HepG2 (cell line): ENCODE data around the gene FEM1B. TPM values are rescaled to one million over a fixed set of nuclear protein-coding genes. Genes with fewer than 3 reads are reported as not detected.

ENCODE experiments used
- ATAC-seq: fragments of 200-7000 bp; cut with Tn5 transposase; 3 replicates; pipeline ENCODE4 v1.9.1; 2020; ENCODE audit warnings: mild to moderate bottlenecking, moderate library complexity
- BruUV-seq: library from RNA; stranded (reverse); fragments of 400-500 nt; replicated peaks from 2 replicates; lab custom pipeline; 2021; lab: Mats Ljungman, UMichigan
- CTCF ChIA-PET: fragments of 300-600 bp; formaldehyde crosslinking; extraction: SDS; loops from one replicate; lab custom pipeline; 2021; ENCODE audit warnings: low total read pairs, inconsistent platforms, low intra/inter-chr PET ratio; lab: Yijun Ruan, JAX
- POLR2A ChIA-PET: fragments of 350-600 bp; sonication (Branson Sonifier 250); formaldehyde crosslinking; loops from one replicate; lab custom pipeline; 2020; ENCODE audit warnings: antibody characterized with exemption, inconsistent platforms; lab: Yijun Ruan, JAX
- DNase-seq: peaks from one replicate; pipeline ENCODE4 v3.0.0-alpha.2; 2015; ENCODE audit warnings: low spot score
- FAIRE-seq: peaks from 3 replicates; lab custom pipeline; 2011; peaks lifted over from hg19 to GRCh38; lab: Jason Lieb, UNC
- H2AFZ ChIP-seq: one replicate; pipeline ENCODE4 v1.6.1; 2011; ENCODE audit warnings: low read length, inconsistent platforms
- H3K27ac ChIP-seq: fragments of 300-600 bp; 3 replicates; pipeline ENCODE4 v1.8.0; 2011; ENCODE audit warnings: mixed run types, mild to moderate bottlenecking, mixed read lengths, low read length, inconsistent platforms; ENCODE audit not compliant: insufficient read depth; ENCODE audit errors: extremely low read length
- H3K27me3 ChIP-seq, 2 experiments: fragments of 200-600 bp in 1 of 2; 2 replicates in 1 of 2; 3 replicates in 1 of 2; pipeline versions ENCODE4 v1.6.0 to v1.8.0; 2011; ENCODE audit warnings: low read length in 2 of 2, mild to moderate bottlenecking in 2 of 2, moderate library complexity in 2 of 2, inconsistent platforms in 1 of 2; ENCODE audit not compliant: insufficient read depth in 2 of 2, control insufficient read depth in 1 of 2
- H3K36me3 ChIP-seq, 2 experiments: fragments of 200-600 bp in 1 of 2; replicated peaks in 1 of 2; 2 replicates in 1 of 2; 3 replicates in 1 of 2; pipeline versions ENCODE4 v1.5.1 to v1.8.0; 2011; ENCODE audit warnings: low read length in 2 of 2, inconsistent platforms in 1 of 2; ENCODE audit not compliant: insufficient read depth in 2 of 2, control insufficient read depth in 1 of 2
- H3K4me1 ChIP-seq: 2 replicates; pipeline ENCODE4 v1.5.1; 2012; ENCODE audit warnings: low read length, inconsistent platforms; ENCODE audit not compliant: insufficient read depth
- H3K4me2 ChIP-seq: 2 replicates; pipeline ENCODE4 v1.6.0; 2011; ENCODE audit warnings: low read depth, low read length, inconsistent platforms
- H3K4me3 ChIP-seq, 3 experiments: fragments of 200-600 bp in 1 of 3; sonication (generic), shearing (Covaris generic) in 1 of 3; replicated peaks in 1 of 3; 2 replicates each; pipeline ENCODE4 v1.5.1; 2011 to 2016; ENCODE audit warnings: low read length in 3 of 3, inconsistent platforms in 2 of 3, low read depth in 2 of 3, mild to moderate bottlenecking in 2 of 3, control low read depth in 1 of 3, mixed read lengths in 1 of 3; ENCODE audit not compliant: insufficient read depth in 1 of 3
- H3K79me2 ChIP-seq: one replicate; pipeline ENCODE4 v1.6.1; 2011; ENCODE audit warnings: low read length, inconsistent platforms; ENCODE audit not compliant: insufficient read depth
- H3K9ac ChIP-seq: 2 replicates; pipeline ENCODE4 v1.6.0; 2011; ENCODE audit warnings: mild to moderate bottlenecking, low read depth, low read length, inconsistent platforms; ENCODE audit not compliant: insufficient read depth
- H3K9me3 ChIP-seq: 2 replicates; pipeline ENCODE4 v1.5.1; 2012; ENCODE audit warnings: mild to moderate bottlenecking, low read length
- H4K20me1 ChIP-seq: 2 replicates; pipeline ENCODE4 v1.6.0; 2011; ENCODE audit warnings: inconsistent platforms, mild to moderate bottlenecking, low read length, moderate library complexity; ENCODE audit not compliant: insufficient read depth
- BORCS8-MEF2B ChIP-seq: sonication (generic); formaldehyde crosslinking; IDR thresholded peaks from 2 replicates; pipeline ENCODE4 v1.8.0; 2022; ENCODE audit warnings: mild to moderate bottlenecking, missing genetic modification reagents
- KMT2A ChIP-seq: sonication (generic); formaldehyde crosslinking; IDR thresholded peaks from 2 replicates; pipeline ENCODE4 v1.4.0; 2020; ENCODE audit warnings: missing genetic modification reagents
- MXI1 ChIP-seq: IDR thresholded peaks from 3 replicates; pipeline ENCODE4 v1.6.1; 2012; ENCODE audit warnings: low read depth, low read length, inconsistent platforms, borderline replicate concordance
- NR2F6 ChIP-seq, 2 experiments: IDR thresholded peaks; 2 replicates each; pipeline ENCODE4 v1.6.1; 2016; ENCODE audit warnings: antibody characterized with exemption in 1 of 2, mild to moderate bottlenecking in 1 of 2
- NRL ChIP-seq: sonication (generic); formaldehyde crosslinking; IDR thresholded peaks from 2 replicates; pipeline ENCODE4 v1.5.0; 2020; ENCODE audit warnings: missing genetic modification reagents, mild to moderate bottlenecking, moderate library complexity, borderline replicate concordance
- SIX4 ChIP-seq: sonication (generic); formaldehyde crosslinking; IDR thresholded peaks from 2 replicates; pipeline ENCODE4 v1.4.0; 2020; ENCODE audit warnings: missing genetic modification reagents
- SOX5 ChIP-seq: IDR thresholded peaks from 2 replicates; pipeline ENCODE4 v1.6.1; 2016; ENCODE audit warnings: borderline replicate concordance
- ZBTB38 ChIP-seq: sonication (generic); formaldehyde crosslinking; IDR thresholded peaks from 2 replicates; pipeline ENCODE4 v1.5.1; 2020; ENCODE audit warnings: mild to moderate bottlenecking, missing genetic modification reagents
- ZNF224 ChIP-seq: sonication (generic); formaldehyde crosslinking; IDR thresholded peaks from 2 replicates; pipeline ENCODE4 v1.5.0; 2020; ENCODE audit warnings: mild to moderate bottlenecking, missing genetic modification reagents
- ZNF260 ChIP-seq: sonication (generic); formaldehyde crosslinking; IDR thresholded peaks from 2 replicates; pipeline ENCODE4 v1.4.0; 2020; ENCODE audit warnings: missing genetic modification reagents, low read depth, mild to moderate bottlenecking, borderline replicate concordance
- ZNF530 ChIP-seq: sonication (generic); formaldehyde crosslinking; IDR thresholded peaks from 2 replicates; pipeline ENCODE4 v1.5.0; 2020; ENCODE audit warnings: low read depth, mild to moderate bottlenecking, missing genetic modification reagents
- ZNF878 ChIP-seq: sonication (generic); formaldehyde crosslinking; IDR thresholded peaks from 2 replicates; pipeline ENCODE4 v1.8.1; 2023; ENCODE audit warnings: mild to moderate bottlenecking, missing genetic modification reagents, moderate library complexity
- WGBS: methylation state at CpG from one replicate; pipeline ENCODE4 v1.1.6; 2017; ENCODE audit warnings: low lambda C conversion rate; 5-methylcytosine and 5-hydroxymethylcytosine counted together
- in situ Hi-C: cut with HindIII; loops from 2 replicates; pipeline ENCODE4 v1.10.0; 2017; ENCODE audit warnings: low pct_unique_long_range_greater_than_20kb; ENCODE audit not compliant: extremely low pct_ligation_motif_present
- intact Hi-C: fragments of 100-400 bp; cut with micrococcal nuclease; formaldehyde crosslinking; loops from one replicate; pipeline ENCODE4 v1.10.0; 2022; ENCODE audit not compliant: unreplicated experiment
- polyA plus RNA-seq, 8 experiments: library from polyadenylated mRNA; depleted of rRNA in 3 of 8; stranded (reverse) in 7 of 8; unstranded in 1 of 8; fragments of >200 nt; fragmentation: Illumina TruSeq in 4 of 8; extraction: Trizol in 4 of 8; gene quantifications; 2 replicates each; pipeline versions ENCODE4 v1.2.1 to v1.2.3, GENCODE V29; 2011 to 2016; ENCODE audit warnings: low read depth in 4 of 8, missing spikeins in 1 of 8, mixed read lengths in 1 of 8; ENCODE audit not compliant: insufficient read depth in 1 of 8
- total RNA-seq, 5 experiments: library from RNA; depleted of rRNA; stranded (reverse); fragments of >200 nt; fragmentation: Illumina TruSeq; extraction: Trizol; gene quantifications; 2 replicates each; pipeline ENCODE4 v1.2.3, GENCODE V29; 2016; ENCODE audit warnings: low read depth in 1 of 5

FEM1B gene
- total and polyA plus RNA-seq, 2 of the 13 experiments (the other 11 are each of a cell fraction or from before 2014, with no cell fraction given), result 38.1 to 40.0 TPM

GRCh38 chr15:68310804-68311463, 33.4 kb downstream of the FEM1B start:
- Histone ChIP-seq H3K79me2 (no peaks in the 10 kb centered on the region), H4K20me1 (no peaks in the 10 kb centered on the region), H3K9ac (no peak overlapping the region), H3K4me1 (peaks cover 45% of the 10 kb centered on the region), H3K36me3 (no peaks in the 10 kb centered on the region), H3K9me3 (peaks cover 5% of the 10 kb centered on the region; the same call in 1 of the 2 replicates), H3K4me3 (peak overlapping the region in 1 of 3 experiments; percentile 10; a peak in 1 of 6 replicates), H3K27ac (no peak overlapping the region), H2AFZ (no peak overlapping the region), H3K27me3 (peaks cover 2 to 22% of the 10 kb centered on the region in 2 experiments), H3K4me2 (peak overlapping the region; percentile 60)
- WGBS, result 50% methylated on average over 21 of the region's 22 CpGs
- TF ChIP-seq ZNF224 (CRISPR knock-in tag) (no peak), BORCS8-MEF2B (CRISPR knock-in tag) (0 out of 2 replicates have a peak, but pooled peaks have one; percentile 20), NRL (no peak)
- ChIA-PET CTCF (no interaction called here), POLR2A (interaction anchor here (1.0 kb wide), 1 partner anchor 34 kb away, joined by 4 read pairs; the partner anchor contains the start of gene FEM1B)
- BruUV-seq, result no TSS peak
- DNase-seq (no peak), ATAC-seq (no peak; the same call in 2 of the 3 replicates), FAIRE-seq (no peak)
- intact Hi-C loops, result no loop called here
- in situ Hi-C loops, result no loop called here

- no peak for FAIRE-seq
- DNase-seq, result no peak
- Histone ChIP-seq H3K4me2 (no peak overlapping the region), H3K27me3 (peaks cover 2 to 22% of the 10 kb centered on the region in 2 experiments), H3K4me3 (no peak overlapping the region), H3K9ac (no peak overlapping the region), H2AFZ (no peak overlapping the region), H3K4me1 (peaks cover 45% of the 10 kb centered on the region), H3K79me2 (no peaks in the 10 kb centered on the region), H4K20me1 (no peaks in the 10 kb centered on the region), H3K36me3 (no peaks in the 10 kb centered on the region), H3K9me3 (peaks cover 5% of the 10 kb centered on the region; the same call in 1 of the 2 replicates), H3K27ac (no peak overlapping the region)
- TF ChIP-seq SOX5 (no peak), MXI1 (no peak), NR2F6 (IDR thresholded peaks at IDR 0.05) (no peak), NR2F6 (CRISPR knock-in tag; IDR thresholded peaks at IDR 0.05) (no peak), ZNF260 (CRISPR knock-in tag) (no peak), SIX4 (no peak), ZNF530 (no peak), ZBTB38 (CRISPR knock-in tag) (no peak), KMT2A (CRISPR knock-in tag) (no peak), ZNF878 (CRISPR knock-in tag) (no peak)
- 49% methylated on average over 3 of the region's 3 CpGs for WGBS
- in situ Hi-C loops, result no loop called here
- BruUV-seq, result no TSS peak
- POLR2A ChIA-PET, result interaction anchor here (1.0 kb wide), 1 partner anchor 34 kb away, joined by 4 read pairs; the partner anchor contains the start of gene FEM1B
- CTCF ChIA-PET, result no interaction called here
- no peak for ATAC-seq
- intact Hi-C loops, result no loop called here
Observed at GRCh38 chr15:68311464-68311835, 33.9 kb downstream of the FEM1B start.
